Measurements from ENCODE around the gene FCER1G. TPM values are rescaled to one million over a fixed set of nuclear protein-coding genes. Genes with fewer than 3 reads are reported as not detected.
A peak's percentile ranks its signal among the peaks of the same experiment; 100 is the strongest.

The FCER1G gene
- polyA plus RNA-seq = 10 to 100 TPM; 11.6 to 79.8 (median 41.8) TPM
- long read RNA-seq, donor 1 = 0 reads
- long read RNA-seq, donor 2, transcript FCER1G-201 (5 exons, 591 nt) = major isoform, 5 of 8 reads
- long read RNA-seq, donor 2, partial matches to known transcripts = 0 of 8 reads
- long read RNA-seq, donor 2, other reads (novel, unspliced or antisense) = 0 of 8 reads
- long read RNA-seq, donor 3, transcript FCER1G-201 (5 exons, 591 nt) = major isoform, 18 of 25 reads
- long read RNA-seq, donor 3, partial matches to known transcripts = 0 of 25 reads
- long read RNA-seq, donor 3, other reads (novel, unspliced or antisense) = 7 of 25 reads
- long read RNA-seq, donor 4 = 0 reads
- long read RNA-seq, donor 5, partial matches to known transcripts = 0 of 2 reads
- long read RNA-seq, donor 5, other reads (novel, unspliced or antisense) = 0 of 2 reads
- long read RNA-seq, donor 6, transcript FCER1G-201 (5 exons, 591 nt) = major isoform, 12 of 12 reads
- long read RNA-seq, donor 6, partial matches to known transcripts = 0 of 12 reads
- long read RNA-seq, donor 6, other reads (novel, unspliced or antisense) = 0 of 12 reads
- long read RNA-seq, donor 7 = 0 reads
- long read RNA-seq, donor 8, partial matches to known transcripts = 0 of 1 reads
- long read RNA-seq, donor 8, other reads (novel, unspliced or antisense) = 0 of 1 reads
- long read RNA-seq, donor 9, transcript FCER1G-201 (5 exons, 591 nt) = major isoform, 6 of 6 reads
- long read RNA-seq, donor 9, partial matches to known transcripts = 0 of 6 reads
- long read RNA-seq, donor 9, other reads (novel, unspliced or antisense) = 0 of 6 reads
- long read RNA-seq, donor 10, transcript FCER1G-201 (5 exons, 591 nt) = major isoform, 17 of 18 reads
- long read RNA-seq, donor 10, partial matches to known transcripts = 0 of 18 reads
- long read RNA-seq, donor 10, other reads (novel, unspliced or antisense) = 0 of 18 reads

DNA sequence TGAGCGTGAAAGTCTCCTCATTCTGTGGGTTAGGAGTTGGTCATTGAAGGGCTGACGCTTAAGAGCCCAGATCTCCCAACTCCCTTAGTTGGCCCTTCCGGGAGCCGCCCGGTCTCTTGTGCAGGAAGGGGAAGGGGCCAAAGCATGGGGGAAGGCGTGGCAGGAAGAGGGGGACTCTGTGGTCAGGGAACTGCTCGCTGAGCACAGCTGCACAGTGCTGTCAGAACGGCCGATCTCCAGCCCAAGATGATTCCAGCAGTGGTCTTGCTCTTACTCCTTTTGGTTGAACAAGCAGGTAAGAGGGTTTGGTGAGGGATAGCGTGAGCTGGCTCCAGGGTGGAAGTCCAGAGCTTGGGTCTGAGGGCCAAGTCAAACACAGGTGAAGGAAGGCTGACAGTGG is at the start of gene FCER1G:
TSS of gene FCER1G (plus strand) at position 220 of the 400 bp plus-strand sequence. CDS start at position 247, 27 bp downstream.
- H3K9me3 ChIP-seq (ENCODE audit: control insufficient read depth in 2 of 2, insufficient read depth in 1 of 2, low read depth in 1 of 2, low read length in 1 of 2) = no peaks in the 10 kb centered on the region
- no peak for DNase-seq
- peaks cover 3 to 40% (median 6%) of the 10 kb centered on the region in 3 donors for H3K4me1 ChIP-seq (ENCODE audit: control insufficient read depth in 3 of 3, insufficient read depth in 2 of 3, low read depth in 1 of 3, low read length in 2 of 3)
- H3K4me3 ChIP-seq (ENCODE audit: low read depth in 1 of 3, low read length in 3 of 3) = no peak within 1 kb of the TSS
- WGBS, 3 donors = 62 to 82% (median 81%) methylated on average over 10 of the region's 10 CpGs
- peak within 1 kb of the TSS in 1 of 3 donors; percentile 71 for H3K27ac ChIP-seq (ENCODE audit: low read depth in 1 of 3, low read length in 2 of 3)
- FAIRE-seq = no peak
- H3K36me3 ChIP-seq (ENCODE audit: control insufficient read depth in 3 of 3, insufficient read depth in 2 of 3, low read depth in 1 of 3, low read length in 3 of 3) = peaks cover 18 to 53% (median 23%) of the 10 kb centered on the region in 3 donors
- no peaks in the 10 kb centered on the region for H3K27me3 ChIP-seq (ENCODE audit: control insufficient read depth in 3 of 3, insufficient read depth in 3 of 3, low read length in 3 of 3)

DNA sequence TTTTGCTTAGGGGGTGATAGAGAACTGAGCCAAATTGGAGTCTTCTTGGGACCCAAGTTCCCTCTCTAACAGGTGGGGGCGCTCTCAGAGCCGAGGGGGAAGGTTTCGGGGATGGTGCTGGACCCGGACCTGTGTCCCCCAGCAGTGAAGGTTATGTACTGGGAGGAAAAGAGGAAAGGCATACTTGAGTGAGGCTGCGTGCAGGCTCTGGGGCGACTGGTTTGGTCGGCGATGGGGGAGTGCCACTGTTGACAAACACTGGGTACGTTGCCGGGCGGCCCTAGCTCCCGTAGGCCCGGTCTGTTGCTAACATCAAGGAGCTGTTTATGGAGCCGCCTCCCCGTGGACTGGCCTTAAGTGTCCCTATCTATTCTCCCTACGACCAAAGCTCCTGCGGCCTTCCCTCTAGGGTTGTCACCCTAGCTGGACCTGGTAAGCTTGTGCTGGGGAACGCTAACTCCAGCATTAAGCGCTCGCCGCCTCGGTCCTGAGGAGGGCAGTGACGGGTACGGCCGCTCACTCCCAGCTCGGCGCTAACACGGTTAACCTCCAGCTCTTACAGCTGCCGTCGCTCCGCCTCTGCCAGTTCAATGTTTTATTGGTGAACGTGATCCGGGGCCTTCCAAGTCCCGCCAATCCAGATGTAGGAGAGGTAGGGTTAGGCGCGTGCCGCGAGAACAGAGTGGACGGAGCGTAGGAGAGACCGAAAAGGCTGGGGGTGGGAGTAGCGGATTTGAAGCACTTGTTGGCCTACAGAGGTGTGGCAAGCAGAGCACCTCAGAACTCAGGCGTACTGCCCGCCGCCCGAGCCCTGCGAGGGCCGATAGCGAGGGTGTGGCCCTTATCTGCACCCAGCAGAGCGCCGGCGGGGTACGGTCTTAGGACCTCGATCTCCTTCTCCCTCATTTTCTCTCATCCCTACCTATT is 49.1 kb upstream of the FCER1G start, which contains the start of gene PPOX:
TSS of gene PPOX (plus strand) at position 685 of the 927 bp plus-strand sequence. CDS start 422 bp downstream, outside the sequence.
- 0% methylated on average over 54 of the region's 54 CpGs for WGBS, 3 donors
- Histone ChIP-seq H3K9me3 (ENCODE audit: control insufficient read depth in 2 of 2, insufficient read depth in 1 of 2, low read depth in 1 of 2, low read length in 1 of 2) (no peaks in the 10 kb centered on the region), H3K36me3 (ENCODE audit: control insufficient read depth in 3 of 3, insufficient read depth in 2 of 3, low read depth in 1 of 3, low read length in 3 of 3) (peaks cover 0 to 59% (median under 1%) of the 10 kb centered on the region in 3 donors), H3K27me3 (ENCODE audit: control insufficient read depth in 3 of 3, insufficient read depth in 3 of 3, low read length in 3 of 3) (no peaks in the 10 kb centered on the region), H3K4me3 (ENCODE audit: low read depth in 1 of 3, low read length in 3 of 3) (peak within 1 kb of the TSS; percentile 42 to 61 (median 59)), H3K27ac (ENCODE audit: low read depth in 1 of 3, low read length in 2 of 3) (peak within 1 kb of the TSS; percentile 69 to 95 (median 90)), H3K4me1 (ENCODE audit: control insufficient read depth in 3 of 3, insufficient read depth in 2 of 3, low read depth in 1 of 3, low read length in 2 of 3) (peaks cover 2 to 25% (median 3%) of the 10 kb centered on the region in 3 donors)
- peak; percentile 98 to 99 for DNase-seq
- FAIRE-seq = no peak

DNA sequence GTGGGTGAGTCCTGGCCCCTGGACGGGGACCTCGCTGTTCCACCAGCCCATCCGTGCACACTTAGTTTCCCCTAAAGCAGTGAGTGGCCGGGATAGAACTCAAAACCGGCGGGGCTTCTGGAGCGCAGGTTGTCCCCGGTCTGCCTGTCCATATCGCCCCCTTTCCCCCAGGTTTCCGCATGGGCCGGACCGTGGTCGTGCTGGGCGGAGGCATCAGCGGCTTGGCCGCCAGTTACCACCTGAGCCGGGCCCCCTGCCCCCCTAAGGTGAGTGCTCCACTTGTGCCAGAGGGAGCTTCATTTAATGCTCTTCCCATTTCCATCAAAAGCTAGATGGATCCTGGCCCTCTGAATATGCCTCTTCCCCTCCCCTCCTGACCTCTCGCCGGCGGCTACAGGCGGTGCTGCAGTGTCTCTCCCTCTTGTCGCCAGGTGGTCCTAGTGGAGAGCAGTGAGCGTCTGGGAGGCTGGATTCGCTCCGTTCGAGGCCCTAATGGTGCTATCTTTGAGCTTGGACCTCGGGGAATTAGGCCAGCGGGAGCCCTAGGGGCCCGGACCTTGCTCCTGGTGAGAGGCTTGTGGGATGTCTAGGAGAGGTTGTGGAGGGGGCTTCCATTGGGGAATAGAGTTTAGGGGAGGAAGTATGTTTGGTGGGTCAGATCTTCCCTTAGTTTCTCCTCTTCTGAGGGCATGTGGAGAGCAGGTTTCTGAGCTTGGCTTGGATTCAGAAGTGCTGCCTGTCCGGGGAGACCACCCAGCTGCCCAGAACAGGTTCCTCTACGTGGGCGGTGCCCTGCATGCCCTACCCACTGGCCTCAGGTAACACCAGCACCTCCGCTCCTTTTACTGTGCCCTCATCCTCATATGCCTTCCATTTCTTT is 48.2 kb upstream of the FCER1G start:
- 6 to 8% (median 7%) methylated on average over 32 to 33 of the region's 33 CpGs for WGBS, 3 donors
- Histone ChIP-seq H3K4me3 (ENCODE audit: low read depth in 1 of 3, low read length in 3 of 3) (peak overlapping the region; percentile 42 to 61 (median 59)), H3K27me3 (ENCODE audit: control insufficient read depth in 3 of 3, insufficient read depth in 3 of 3, low read length in 3 of 3) (no peaks in the 10 kb centered on the region), H3K36me3 (ENCODE audit: control insufficient read depth in 3 of 3, insufficient read depth in 2 of 3, low read depth in 1 of 3, low read length in 3 of 3) (peaks cover 0 to 60% (median 2%) of the 10 kb centered on the region in 3 donors), H3K9me3 (ENCODE audit: control insufficient read depth in 2 of 2, insufficient read depth in 1 of 2, low read depth in 1 of 2, low read length in 1 of 2) (no peaks in the 10 kb centered on the region), H3K4me1 (ENCODE audit: control insufficient read depth in 3 of 3, insufficient read depth in 2 of 3, low read depth in 1 of 3, low read length in 2 of 3) (peaks cover 2 to 22% (median 3%) of the 10 kb centered on the region in 3 donors), H3K27ac (ENCODE audit: low read depth in 1 of 3, low read length in 2 of 3) (peak overlapping the region; percentile 61 to 95 (median 90))
- DNase-seq = peak in 1 of 2 donors; percentile 42
- FAIRE-seq = no peak

DNA sequence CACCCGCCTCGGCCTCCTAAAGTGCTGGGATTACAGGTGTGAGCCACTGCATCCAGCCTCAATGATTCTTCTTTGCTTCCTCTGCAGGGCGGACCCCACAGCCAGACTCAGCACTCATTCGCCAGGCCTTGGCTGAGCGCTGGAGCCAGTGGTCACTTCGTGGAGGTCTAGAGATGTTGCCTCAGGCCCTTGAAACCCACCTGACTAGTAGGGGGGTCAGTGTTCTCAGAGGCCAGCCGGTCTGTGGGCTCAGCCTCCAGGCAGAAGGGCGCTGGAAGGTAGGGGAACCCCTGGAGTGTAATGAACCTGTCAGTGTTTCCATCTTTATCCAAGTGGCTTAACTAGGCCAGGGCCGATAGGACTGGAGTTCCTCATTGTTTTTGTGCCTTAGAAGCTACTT is 46.2 kb upstream of the FCER1G start:
- WGBS, 3 donors = 93 to 97% (median 96%) methylated on average over 9 of the region's 9 CpGs
- peaks cover 2 to 18% (median 6%) of the 10 kb centered on the region in 3 donors for H3K4me1 ChIP-seq (ENCODE audit: control insufficient read depth in 3 of 3, insufficient read depth in 2 of 3, low read depth in 1 of 3, low read length in 2 of 3)
- H3K36me3 ChIP-seq (ENCODE audit: control insufficient read depth in 3 of 3, insufficient read depth in 2 of 3, low read depth in 1 of 3, low read length in 3 of 3) = peaks cover 2 to 64% (median 6%) of the 10 kb centered on the region in 3 donors
- H3K4me3 ChIP-seq (ENCODE audit: low read depth in 1 of 3, low read length in 3 of 3) = no peak overlapping the region
- DNase-seq (no peak), FAIRE-seq (no peak)
- no peaks in the 10 kb centered on the region for H3K9me3 ChIP-seq (ENCODE audit: control insufficient read depth in 2 of 2, insufficient read depth in 1 of 2, low read depth in 1 of 2, low read length in 1 of 2)
- H3K27ac ChIP-seq (ENCODE audit: low read depth in 1 of 3, low read length in 2 of 3) = no peak overlapping the region
- no peaks in the 10 kb centered on the region for H3K27me3 ChIP-seq (ENCODE audit: control insufficient read depth in 3 of 3, insufficient read depth in 3 of 3, low read length in 3 of 3)

DNA sequence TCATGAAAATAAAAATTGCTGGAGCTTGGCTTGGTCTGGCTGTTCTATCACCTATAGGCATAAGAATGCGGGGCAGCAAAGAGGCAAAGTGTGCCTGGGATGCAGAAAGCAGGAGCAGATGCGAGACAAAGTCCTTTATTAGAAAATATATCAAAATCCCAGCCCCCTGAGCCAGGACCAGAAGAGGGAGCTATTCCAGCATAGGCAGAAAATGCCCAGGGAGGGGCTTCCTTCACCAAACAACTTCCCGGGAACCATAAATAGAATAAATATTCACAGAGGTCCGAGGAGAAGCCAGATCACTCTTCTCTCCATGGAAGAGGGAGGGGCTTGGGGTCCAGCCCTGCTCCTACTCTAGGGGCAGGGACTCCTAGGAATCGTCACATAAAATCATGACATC is 43.9 kb upstream of the FCER1G start:
- 62 to 68% (median 66%) methylated on average over 5 of the region's 5 CpGs for WGBS, 3 donors
- Histone ChIP-seq H3K9me3 (ENCODE audit: control insufficient read depth in 2 of 2, insufficient read depth in 1 of 2, low read depth in 1 of 2, low read length in 1 of 2) (no peaks in the 10 kb centered on the region), H3K4me1 (ENCODE audit: control insufficient read depth in 3 of 3, insufficient read depth in 2 of 3, low read depth in 1 of 3, low read length in 2 of 3) (peaks cover 0 to 10% (median 6%) of the 10 kb centered on the region in 3 donors), H3K4me3 (ENCODE audit: low read depth in 1 of 3, low read length in 3 of 3) (no peak overlapping the region), H3K27me3 (ENCODE audit: control insufficient read depth in 3 of 3, insufficient read depth in 3 of 3, low read length in 3 of 3) (no peaks in the 10 kb centered on the region), H3K27ac (ENCODE audit: low read depth in 1 of 3, low read length in 2 of 3) (no peak overlapping the region), H3K36me3 (ENCODE audit: control insufficient read depth in 3 of 3, insufficient read depth in 2 of 3, low read depth in 1 of 3, low read length in 3 of 3) (peaks cover 6 to 67% (median 10%) of the 10 kb centered on the region in 3 donors)
- no peak for FAIRE-seq
- no peak for DNase-seq

DNA sequence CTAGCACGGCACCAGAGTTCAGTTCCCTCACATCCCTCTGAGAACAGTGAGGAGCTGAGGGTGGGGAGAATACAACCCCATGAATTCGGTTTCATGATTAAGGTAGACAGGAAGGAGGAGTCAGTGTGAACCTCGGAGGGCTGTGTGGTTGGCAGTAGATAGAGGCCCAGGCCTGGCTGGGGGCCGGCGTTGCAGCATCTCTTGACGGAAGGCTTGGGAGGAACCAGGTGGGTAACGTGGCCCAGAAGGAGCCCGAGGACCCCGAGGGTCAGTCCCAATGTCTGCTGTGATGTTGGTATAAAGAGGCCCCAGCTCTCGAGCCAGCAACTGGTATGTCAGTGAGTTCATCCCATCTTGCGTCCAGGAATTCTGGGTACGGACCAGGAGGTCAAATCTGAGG is 43.4 kb upstream of the FCER1G start:
- Histone ChIP-seq H3K27ac (ENCODE audit: low read depth in 1 of 3, low read length in 2 of 3) (peak overlapping the region in 1 of 3 donors; percentile 6), H3K4me1 (ENCODE audit: control insufficient read depth in 3 of 3, insufficient read depth in 2 of 3, low read depth in 1 of 3, low read length in 2 of 3) (peaks cover 0 to 14% (median 6%) of the 10 kb centered on the region in 3 donors), H3K36me3 (ENCODE audit: control insufficient read depth in 3 of 3, insufficient read depth in 2 of 3, low read depth in 1 of 3, low read length in 3 of 3) (peaks cover 6 to 67% (median 10%) of the 10 kb centered on the region in 3 donors), H3K27me3 (ENCODE audit: control insufficient read depth in 3 of 3, insufficient read depth in 3 of 3, low read length in 3 of 3) (no peaks in the 10 kb centered on the region), H3K9me3 (ENCODE audit: control insufficient read depth in 2 of 2, insufficient read depth in 1 of 2, low read depth in 1 of 2, low read length in 1 of 2) (no peaks in the 10 kb centered on the region), H3K4me3 (ENCODE audit: low read depth in 1 of 3, low read length in 3 of 3) (no peak overlapping the region)
- WGBS, 3 donors = 84 to 92% (median 88%) methylated on average over 12 of the region's 12 CpGs
- FAIRE-seq (no peak), DNase-seq (no peak)

DNA sequence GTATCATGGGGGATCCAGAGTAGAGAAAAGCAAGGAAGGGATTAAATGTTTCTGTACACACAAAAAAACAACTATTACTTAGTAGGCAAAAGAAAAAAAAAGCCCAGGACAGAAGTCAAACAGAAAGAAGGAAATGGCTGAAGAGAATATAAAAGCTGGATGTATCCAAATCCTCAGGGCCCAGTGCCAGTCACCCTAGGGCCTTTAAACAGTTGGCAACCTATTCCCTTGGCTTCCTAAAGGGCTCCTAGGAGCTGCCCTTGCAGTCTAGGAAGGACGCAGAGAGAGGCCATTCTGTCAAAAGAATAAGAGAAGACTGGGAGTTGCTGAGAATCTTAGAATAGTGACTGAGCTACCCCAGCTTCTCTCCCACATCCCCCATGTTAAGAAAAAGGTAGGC is 42.7 kb upstream of the FCER1G start:
- DNase-seq (no peak), FAIRE-seq (no peak)
- H3K27me3 ChIP-seq (ENCODE audit: control insufficient read depth in 3 of 3, insufficient read depth in 3 of 3, low read length in 3 of 3) = no peaks in the 10 kb centered on the region
- 75 to 95% (median 81%) methylated on average over 1 of the region's 1 CpG for WGBS, 3 donors
- H3K4me1 ChIP-seq (ENCODE audit: control insufficient read depth in 3 of 3, insufficient read depth in 2 of 3, low read depth in 1 of 3, low read length in 2 of 3) = peaks cover 0 to 8% (median 3%) of the 10 kb centered on the region in 3 donors
- peaks cover 6 to 67% (median 10%) of the 10 kb centered on the region in 3 donors for H3K36me3 ChIP-seq (ENCODE audit: control insufficient read depth in 3 of 3, insufficient read depth in 2 of 3, low read depth in 1 of 3, low read length in 3 of 3)
- H3K27ac ChIP-seq (ENCODE audit: low read depth in 1 of 3, low read length in 2 of 3) = peak overlapping the region in 1 of 3 donors; percentile 52
- no peaks in the 10 kb centered on the region for H3K9me3 ChIP-seq (ENCODE audit: control insufficient read depth in 2 of 2, insufficient read depth in 1 of 2, low read depth in 1 of 2, low read length in 1 of 2)
- no peak overlapping the region for H3K4me3 ChIP-seq (ENCODE audit: low read depth in 1 of 3, low read length in 3 of 3)

Measured in small intestine (tissue), 16 donors.